ENCODE results near the gene CLDN5.

Gene CLDN5

GRCh38 chr22:19526076-19526701 lies 2.0 kb upstream of the CLDN5 start:
- Histone ChIP-seq H3K4me1 (ENCODE audit: low read length) (no peaks in the 10 kb centered on the region), H3K9me3 (replicated peaks; ENCODE audit: insufficient read depth, low read length) (no peaks in the 10 kb centered on the region), H4K20me1 (ENCODE audit: insufficient read depth, low read length) (no peaks in the 10 kb centered on the region), H3F3A (ENCODE audit: insufficient read depth, low read length) (no peaks in the 10 kb centered on the region), H3K36me3 (replicated peaks; ENCODE audit: insufficient read depth, low read length) (no peaks in the 10 kb centered on the region), H3K4me2 (ENCODE audit: low read depth, low read length) (no peak overlapping the region), H3K79me2 (ENCODE audit: low read length) (no peaks in the 10 kb centered on the region), H3K9me2 (replicated peaks; ENCODE audit: insufficient read depth, low read length) (no peaks in the 10 kb centered on the region), H3K9ac (ENCODE audit: low read length) (no peak overlapping the region), H2AFZ (ENCODE audit: low read length) (no peak overlapping the region), H3K4me3 (ENCODE audit: low read length) (no peak overlapping the region), H3K27me3 (replicated peaks; ENCODE audit: insufficient read depth, low read length) (no peaks in the 10 kb centered on the region), H3K27ac (ENCODE audit: low read length) (no peak overlapping the region)
- TF ChIP-seq EZH2 (optimal IDR thresholded peaks at IDR 0.05; ENCODE audit: low read depth, low read length) = no peak
- no peak for TF ChIP-seq CTCF (IDR thresholded peaks at IDR 0.05; ENCODE audit: low read length)
- TF ChIP-seq EZH2phosphoT487 (IDR thresholded peaks at IDR 0.05; ENCODE audit: low read length) = no peak
- DNase-seq = no peak

GRCh38 chr22:19525666-19526065 lies 1.5 kb upstream of the CLDN5 start:
- H3K9me2 ChIP-seq (replicated peaks; ENCODE audit: insufficient read depth, low read length) = no peaks in the 10 kb centered on the region
- no peak overlapping the region for H2AFZ ChIP-seq (ENCODE audit: low read length)
- no peak overlapping the region for H3K4me3 ChIP-seq (ENCODE audit: low read length)
- H3F3A ChIP-seq (ENCODE audit: insufficient read depth, low read length) = no peaks in the 10 kb centered on the region
- no peaks in the 10 kb centered on the region for H4K20me1 ChIP-seq (ENCODE audit: insufficient read depth, low read length)
- no peaks in the 10 kb centered on the region for H3K79me2 ChIP-seq (ENCODE audit: low read length)
- no peak overlapping the region for H3K9ac ChIP-seq (ENCODE audit: low read length)
- no peaks in the 10 kb centered on the region for H3K27me3 ChIP-seq (replicated peaks; ENCODE audit: insufficient read depth, low read length)
- no peak overlapping the region for H3K27ac ChIP-seq (ENCODE audit: low read length)
- no peaks in the 10 kb centered on the region for H3K9me3 ChIP-seq (replicated peaks; ENCODE audit: insufficient read depth, low read length)
- TF ChIP-seq EZH2 (optimal IDR thresholded peaks at IDR 0.05; ENCODE audit: low read depth, low read length) (no peak), CTCF (IDR thresholded peaks at IDR 0.05; ENCODE audit: low read length) (no peak), EZH2phosphoT487 (IDR thresholded peaks at IDR 0.05; ENCODE audit: low read length) (no peak)
- H3K4me1 ChIP-seq (ENCODE audit: low read length) = no peaks in the 10 kb centered on the region
- no peak for DNase-seq
- H3K4me2 ChIP-seq (ENCODE audit: low read depth, low read length) = no peak overlapping the region
- no peaks in the 10 kb centered on the region for H3K36me3 ChIP-seq (replicated peaks; ENCODE audit: insufficient read depth, low read length)

GRCh38 chr22:19525116-19525660 lies 978 bp upstream of the CLDN5 start:
- Histone ChIP-seq H3K4me2 (ENCODE audit: low read depth, low read length) (no peak overlapping the region), H3K27me3 (replicated peaks; ENCODE audit: insufficient read depth, low read length) (no peaks in the 10 kb centered on the region), H2AFZ (ENCODE audit: low read length) (no peak overlapping the region), H4K20me1 (ENCODE audit: insufficient read depth, low read length) (no peaks in the 10 kb centered on the region), H3K9me3 (replicated peaks; ENCODE audit: insufficient read depth, low read length) (no peaks in the 10 kb centered on the region), H3K4me1 (ENCODE audit: low read length) (no peaks in the 10 kb centered on the region), H3K27ac (ENCODE audit: low read length) (no peak overlapping the region), H3K36me3 (replicated peaks; ENCODE audit: insufficient read depth, low read length) (no peaks in the 10 kb centered on the region), H3K9ac (ENCODE audit: low read length) (no peak overlapping the region), H3F3A (ENCODE audit: insufficient read depth, low read length) (no peaks in the 10 kb centered on the region), H3K79me2 (ENCODE audit: low read length) (no peaks in the 10 kb centered on the region), H3K4me3 (ENCODE audit: low read length) (no peak overlapping the region), H3K9me2 (replicated peaks; ENCODE audit: insufficient read depth, low read length) (no peaks in the 10 kb centered on the region)
- DNase-seq = no peak
- TF ChIP-seq EZH2phosphoT487 (IDR thresholded peaks at IDR 0.05; ENCODE audit: low read length) (no peak), CTCF (IDR thresholded peaks at IDR 0.05; ENCODE audit: low read length) (no peak), EZH2 (optimal IDR thresholded peaks at IDR 0.05; ENCODE audit: low read depth, low read length) (no peak)
